Endometrial microvascular endothelial cells (primary cell): ENCODE results near the gene GNAQ. TPM values are rescaled to one million over a fixed set of nuclear protein-coding genes. Genes with fewer than 3 reads are reported as not detected.

Experiments used
- in situ Hi-C: cut with HindIII; loops from 2 replicates; pipeline ENCODE4 v1.10.0; 2017; ENCODE audit warnings: low sequenced_read_pairs, low pct_unique_long_range_greater_than_20kb; ENCODE audit errors: inconsistent ontology term
- total RNA-seq: library from RNA; depleted of rRNA; stranded (reverse); fragments of >200 nt; gene quantifications from one replicate; pipeline ENCODE4 v1.2.3, GENCODE V29; 2015; ENCODE audit errors: inconsistent ontology term

GNAQ gene
- total RNA-seq, 1 donor from 2014 or later, result 28.4 TPM

- in situ Hi-C loops, result no loop called here
These were observed 213.9 kb downstream of the GNAQ start for GRCh38 chr9:77817590-77818311.

- in situ Hi-C loops, result no loop called here
These were observed 214.8 kb downstream of the GNAQ start for GRCh38 chr9:77816641-77817341.

GRCh38 chr9:77815260-77815659 is 216.4 kb downstream of the GNAQ start:
- in situ Hi-C loops, result no loop called here

- in situ Hi-C loops, result no loop called here
These were observed 219.8 kb downstream of the GNAQ start for GRCh38 chr9:77811832-77812231.

GRCh38 chr9:77810637-77811119 is 220.9 kb downstream of the GNAQ start:
- in situ Hi-C loops, result no loop called here

- in situ Hi-C loops, result no loop called here
These were observed 221.6 kb downstream of the GNAQ start for GRCh38 chr9:77810047-77810446.

GRCh38 chr9:77809552-77809951 is 222.1 kb downstream of the GNAQ start:
- in situ Hi-C loops, result no loop called here

- in situ Hi-C loops, result no loop called here
These were observed 222.9 kb downstream of the GNAQ start for GRCh38 chr9:77808751-77809081.

GRCh38 chr9:77807846-77808750 is 223.5 kb downstream of the GNAQ start:
- in situ Hi-C loops, result no loop called here

- in situ Hi-C loops, result no loop called here
These were observed 224.3 kb downstream of the GNAQ start for GRCh38 chr9:77807281-77807683.

- in situ Hi-C loops, result no loop called here
These were observed 224.9 kb downstream of the GNAQ start for GRCh38 chr9:77806741-77807140.

- in situ Hi-C loops, result no loop called here
These were observed 225.8 kb downstream of the GNAQ start for GRCh38 chr9:77805810-77806209.

- in situ Hi-C loops, result no loop called here
These were observed 228.2 kb downstream of the GNAQ start for GRCh38 chr9:77803423-77803822.

GRCh38 chr9:77802515-77803293 is 228.9 kb downstream of the GNAQ start:
- in situ Hi-C loops, result no loop called here

GRCh38 chr9:77802064-77802463 is 229.5 kb downstream of the GNAQ start:
- in situ Hi-C loops, result no loop called here

GRCh38 chr9:77800924-77801551 is 230.6 kb downstream of the GNAQ start:
- in situ Hi-C loops, result no loop called here

- in situ Hi-C loops, result no loop called here
These were observed 233.5 kb downstream of the GNAQ start for GRCh38 chr9:77798140-77798539.

- in situ Hi-C loops, result no loop called here
These were observed 236.6 kb downstream of the GNAQ start for GRCh38 chr9:77794985-77795384.
